GM18502 (cell line): Measurements from ENCODE around the gene KHDC3L.
A peak's percentile ranks its signal among the peaks of the same experiment; 100 is the strongest.

ENCODE experiments used
- ATAC-seq: cut with Tn5 transposase; IDR thresholded peaks from one replicate; pipeline ENCODE4 v1.9.1; 2021; ENCODE audit warnings: mild to moderate bottlenecking; ENCODE audit not compliant: unreplicated experiment, poor library complexity

The KHDC3L gene, protein sequence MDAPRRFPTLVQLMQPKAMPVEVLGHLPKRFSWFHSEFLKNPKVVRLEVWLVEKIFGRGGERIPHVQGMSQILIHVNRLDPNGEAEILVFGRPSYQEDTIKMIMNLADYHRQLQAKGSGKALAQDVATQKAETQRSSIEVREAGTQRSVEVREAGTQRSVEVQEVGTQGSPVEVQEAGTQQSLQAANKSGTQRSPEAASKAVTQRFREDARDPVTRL

DNA sequence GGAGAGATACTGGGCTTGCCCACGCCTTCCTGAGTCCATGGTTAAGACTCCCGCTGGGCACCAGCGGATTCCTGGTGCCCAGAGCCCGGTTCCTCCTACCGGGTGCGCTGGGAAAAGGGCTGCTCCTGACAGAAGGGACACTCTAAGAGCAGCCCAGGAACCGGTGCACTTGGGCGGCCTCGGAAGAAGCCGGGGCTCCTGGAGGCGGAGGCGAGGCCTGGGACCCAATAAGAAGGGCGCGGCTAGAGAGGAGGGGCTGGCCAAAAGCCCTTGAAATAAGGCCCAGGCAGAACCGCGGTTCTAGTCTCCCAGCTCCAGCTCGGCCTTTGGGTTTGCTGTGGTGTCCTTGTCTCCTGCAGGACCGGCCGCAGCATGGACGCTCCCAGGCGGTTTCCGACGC, at the start of gene KHDC3L:
Gene KHDC3L (plus strand): TSS at position 301 of the 400 bp plus-strand sequence. CDS start 72 bp downstream, at position 373.
- ATAC-seq = no peak

DNA sequence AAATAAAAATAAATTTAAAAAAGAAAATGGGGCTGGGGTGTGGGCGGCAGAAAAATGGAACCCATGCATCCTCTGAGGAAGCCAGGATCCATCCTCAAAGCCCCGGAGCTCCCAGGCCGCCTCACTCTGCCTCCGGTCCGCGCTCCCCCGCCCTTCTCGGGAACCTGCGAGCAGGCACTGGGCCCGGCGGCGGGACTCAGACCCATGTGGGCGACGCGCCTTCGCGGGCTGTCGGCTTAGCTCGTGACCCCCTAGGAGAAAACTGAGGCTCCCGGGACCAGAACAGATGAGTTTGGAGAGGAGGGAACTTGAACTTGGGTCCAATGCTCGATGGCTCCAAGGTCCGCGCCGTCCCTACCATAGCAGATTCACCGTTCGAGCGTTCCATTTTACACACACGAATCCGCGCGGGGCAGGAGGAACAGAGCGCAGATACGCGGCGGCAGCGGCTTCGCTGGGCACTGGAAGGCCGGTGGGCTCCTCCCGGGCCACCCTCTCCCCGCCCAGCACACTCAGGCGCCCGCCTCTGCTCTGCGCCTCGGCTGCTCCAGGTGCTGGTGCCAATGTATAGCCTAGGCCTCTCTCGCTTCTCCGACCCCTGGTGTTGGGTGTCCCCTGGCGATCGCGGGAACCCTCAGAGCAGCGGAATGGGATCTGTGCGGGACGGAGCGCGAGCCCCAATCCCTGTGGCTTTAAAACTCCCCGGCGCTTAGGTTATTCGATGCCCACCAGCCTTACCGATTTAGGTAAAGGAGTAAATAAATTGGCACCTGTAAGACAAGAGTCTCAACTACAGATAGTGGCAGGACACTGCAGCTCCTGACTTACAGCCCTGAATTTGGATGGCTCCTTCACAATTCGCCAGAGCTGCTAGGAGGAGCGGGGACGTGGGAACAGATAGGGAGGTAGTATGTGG, 47.6 kb upstream of the KHDC3L start:
- no peak for ATAC-seq

DNA sequence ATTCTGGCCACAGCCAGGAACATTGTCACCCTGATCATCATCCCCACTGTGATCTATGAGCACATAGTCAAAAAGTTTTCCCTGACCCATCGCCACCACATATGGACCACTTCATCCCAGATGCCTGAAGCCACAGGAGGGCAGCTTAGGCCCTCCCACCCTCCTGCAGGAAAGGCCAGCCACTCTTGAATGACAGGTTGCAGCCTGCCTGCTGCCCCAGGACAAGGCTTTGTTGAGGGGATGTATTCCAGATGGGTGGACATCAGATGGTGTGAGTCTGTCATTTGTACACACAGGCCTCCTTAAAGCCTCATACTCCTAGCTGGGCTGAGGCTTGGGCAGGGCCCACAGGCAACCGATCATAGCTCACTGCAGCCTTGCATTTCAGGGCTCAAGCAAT, 39.1 kb upstream of the KHDC3L start:
- no peak for ATAC-seq

DNA sequence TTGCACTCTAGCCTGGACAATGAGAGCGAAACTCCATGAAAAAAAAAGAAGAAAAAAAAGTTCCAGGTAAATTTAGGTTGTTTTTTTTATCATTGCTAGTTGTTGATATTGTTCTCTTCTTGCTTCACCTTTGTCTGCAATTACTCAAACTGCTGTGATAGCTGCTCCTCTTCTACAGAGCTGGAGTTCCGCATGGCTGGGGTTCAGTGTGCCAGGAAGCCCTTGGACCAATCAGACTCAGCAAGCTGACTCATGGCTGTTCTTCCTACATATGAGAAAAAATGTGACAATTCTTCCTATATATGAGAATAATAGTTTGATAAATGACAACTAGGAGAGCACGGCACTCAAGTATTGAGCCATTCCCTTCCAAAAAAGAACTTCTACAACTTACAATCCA, 36.8 kb upstream of the KHDC3L start:
- no peak for ATAC-seq

DNA sequence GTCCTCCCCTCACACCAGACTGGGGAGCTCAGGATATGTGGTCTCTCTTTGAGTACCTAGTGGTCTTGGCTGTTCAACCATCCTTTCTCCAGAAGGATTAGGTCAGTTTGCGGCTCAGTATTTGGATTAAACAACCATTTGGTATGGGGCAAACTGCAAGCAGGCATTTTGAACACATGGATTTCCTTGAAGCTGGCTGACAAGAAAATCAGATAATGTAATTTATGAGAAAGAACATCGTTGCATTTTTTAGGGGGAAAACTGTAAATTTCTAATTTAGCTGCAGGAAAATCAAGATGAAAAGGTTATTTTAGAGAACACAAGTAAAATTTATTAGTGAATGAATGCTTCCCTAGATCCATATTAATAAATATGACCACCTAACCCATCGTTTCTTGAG, 33.7 kb upstream of the KHDC3L start:
- ATAC-seq = no peak

DNA sequence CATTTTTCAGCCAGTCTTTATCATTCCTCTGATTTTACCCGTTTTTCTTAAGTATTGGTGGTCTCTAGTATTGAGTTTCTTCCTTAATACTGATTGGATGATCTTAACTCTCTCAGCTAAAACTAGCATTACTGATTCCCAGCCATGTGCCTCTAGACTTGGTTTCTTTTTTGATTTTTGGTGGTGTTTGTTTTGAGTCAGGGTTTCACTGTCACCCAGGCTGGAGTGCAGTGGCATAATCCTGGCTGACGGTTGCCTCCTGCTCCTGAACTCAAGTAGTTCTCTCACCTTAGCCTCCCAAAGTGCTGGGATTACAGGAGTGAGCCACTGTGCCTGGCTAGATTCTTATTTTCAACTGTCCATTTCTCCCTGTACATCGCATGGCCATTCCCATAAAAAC, 33.3 kb upstream of the KHDC3L start:
- ATAC-seq = peak; percentile 82

DNA sequence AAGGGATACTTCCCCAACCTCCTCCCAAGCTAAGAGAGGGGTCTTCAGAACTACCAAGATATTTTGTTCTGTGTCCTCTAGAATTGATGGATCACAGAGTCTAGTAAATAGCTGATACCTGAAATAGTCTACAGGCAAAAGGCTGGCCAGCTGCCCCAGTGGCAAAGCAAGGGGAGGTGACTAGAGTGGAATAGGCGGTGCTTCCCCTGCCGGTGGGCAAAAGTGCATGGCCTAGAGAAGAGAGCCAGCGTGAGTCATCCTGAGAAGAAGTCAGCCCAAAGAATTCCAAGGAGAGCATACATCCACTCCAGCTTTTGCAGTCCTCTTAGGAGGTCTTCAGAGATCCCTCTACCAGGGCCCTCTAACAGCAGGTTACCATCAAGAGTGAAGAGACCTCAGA, 23.1 kb upstream of the KHDC3L start:
- ATAC-seq = no peak

DNA sequence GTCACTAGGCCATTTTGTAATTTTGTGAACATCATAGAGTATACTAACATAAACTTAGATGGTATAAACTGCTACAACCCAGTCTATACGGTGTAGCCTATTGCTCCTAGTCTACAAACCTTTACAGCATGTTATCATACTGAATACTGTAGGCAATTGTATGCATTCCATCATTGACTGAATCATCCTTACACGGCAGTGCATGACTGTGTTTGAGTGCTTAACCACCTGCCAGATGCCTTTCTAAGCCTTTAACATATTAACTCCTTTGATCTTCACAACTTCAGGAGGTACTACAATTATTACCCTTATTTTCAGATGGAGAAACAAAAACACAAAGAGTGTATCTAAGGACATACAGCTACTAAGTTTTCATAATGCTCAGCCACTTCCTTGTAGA, 22.4 kb upstream of the KHDC3L start:
- no peak for ATAC-seq

DNA sequence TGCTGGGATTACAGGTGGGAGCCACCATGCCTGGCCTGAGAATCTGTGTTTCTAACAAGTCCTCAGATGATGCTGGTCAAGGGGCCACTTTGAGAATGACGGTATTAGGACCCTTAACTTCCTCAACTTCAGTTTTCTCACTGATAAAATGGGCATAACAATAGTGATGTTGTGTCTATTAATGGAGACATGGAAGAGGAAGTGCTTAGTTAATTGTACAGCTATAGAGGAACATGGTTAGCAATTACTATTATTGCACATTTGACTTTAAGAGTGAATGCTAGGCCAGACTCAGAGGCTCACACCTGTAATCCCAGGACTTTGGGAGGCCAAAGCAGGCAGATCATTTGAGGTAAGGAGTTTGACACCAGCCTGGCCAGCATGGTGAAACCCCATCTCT, 21.1 kb upstream of the KHDC3L start:
- ATAC-seq = no peak

DNA sequence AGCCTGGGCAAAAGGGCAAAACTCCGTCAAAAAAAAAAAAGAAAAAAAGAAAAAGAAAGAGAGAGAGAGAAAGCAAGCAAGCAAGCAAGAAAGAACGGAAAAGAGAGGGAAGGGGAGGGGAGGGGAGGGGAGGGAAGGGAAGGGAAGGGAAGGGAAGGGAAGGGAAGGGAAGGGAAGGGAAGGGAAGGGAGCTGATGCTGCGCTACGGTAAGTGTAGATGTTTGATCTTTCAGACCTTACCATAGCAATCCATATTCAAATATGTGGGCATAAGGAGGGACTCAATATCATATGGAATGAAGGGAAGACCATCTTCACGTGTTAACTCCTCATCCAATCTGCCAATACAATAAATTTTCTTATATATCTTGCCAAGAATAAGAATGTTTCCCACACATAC, 20.3 kb upstream of the KHDC3L start:
- ATAC-seq = no peak

DNA sequence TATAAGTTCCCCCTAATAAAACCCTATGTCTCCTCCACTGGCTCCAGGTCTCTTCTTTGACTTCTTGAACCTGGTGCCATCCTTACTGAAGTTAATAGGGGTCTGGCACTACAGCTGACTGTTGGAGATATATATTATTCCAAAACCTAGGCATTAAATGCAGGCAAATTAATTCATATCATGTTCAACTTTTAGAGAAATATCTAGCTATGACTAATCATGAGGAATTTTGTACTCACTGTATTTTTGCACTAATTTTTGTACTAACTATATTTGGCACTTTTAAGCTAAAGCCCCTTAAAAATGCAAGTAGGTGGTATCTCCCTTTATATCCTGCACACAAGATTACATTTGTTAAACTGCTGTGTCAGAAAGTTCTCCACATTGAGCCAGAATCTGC, 19.3 kb upstream of the KHDC3L start:
- no peak for ATAC-seq

DNA sequence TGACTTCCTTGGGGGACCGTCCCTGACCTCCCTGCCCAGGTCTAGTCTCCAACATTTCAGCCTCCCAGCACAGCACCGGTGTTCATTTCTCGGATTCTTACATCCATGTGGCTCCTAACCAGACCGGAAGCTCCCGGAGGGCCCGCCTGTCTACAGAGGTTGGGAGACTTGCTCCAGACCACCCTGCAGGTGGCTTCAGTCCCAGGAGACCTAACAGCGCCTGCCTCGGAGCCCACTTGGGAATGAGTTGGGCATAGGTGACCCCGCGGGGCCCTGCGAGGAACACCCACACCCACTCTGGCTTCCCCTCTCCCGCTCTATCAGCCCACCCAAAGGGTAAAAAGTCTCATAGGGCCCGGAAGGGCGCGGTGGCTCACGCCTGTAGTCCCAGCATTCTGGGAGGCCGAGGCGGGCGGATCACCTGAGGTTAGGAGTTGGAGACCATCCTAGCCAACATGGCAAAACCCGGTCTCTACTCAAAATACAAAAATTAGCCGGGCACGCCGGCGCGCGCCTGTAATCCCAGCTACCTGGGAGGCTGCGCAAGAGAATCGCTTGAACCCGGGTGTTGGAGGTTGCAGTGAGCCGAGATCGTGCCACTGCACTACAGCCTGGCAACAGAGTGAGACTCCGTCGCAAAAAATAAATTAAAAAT, 13.8 kb upstream of the KHDC3L start:
- no peak for ATAC-seq

DNA sequence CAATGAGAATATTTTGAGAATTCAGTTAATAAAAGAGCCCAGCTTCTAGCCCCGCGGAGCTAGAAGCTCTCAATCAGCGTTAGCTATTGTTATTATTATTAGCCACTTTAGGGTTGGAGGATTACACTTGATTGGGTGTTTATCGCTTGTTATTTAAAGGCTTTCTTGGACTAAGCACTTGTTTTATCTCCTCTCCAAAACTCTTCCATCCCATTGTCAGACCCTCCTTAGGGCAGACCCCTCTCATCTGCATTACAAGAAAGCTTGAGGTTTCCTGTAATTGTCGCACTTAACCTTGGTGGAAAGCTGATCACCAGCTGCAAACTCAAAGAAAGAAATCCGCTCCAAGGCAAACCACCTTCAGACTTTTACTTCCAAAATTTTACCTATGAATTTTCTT, 13.1 kb upstream of the KHDC3L start:
- ATAC-seq = no peak

DNA sequence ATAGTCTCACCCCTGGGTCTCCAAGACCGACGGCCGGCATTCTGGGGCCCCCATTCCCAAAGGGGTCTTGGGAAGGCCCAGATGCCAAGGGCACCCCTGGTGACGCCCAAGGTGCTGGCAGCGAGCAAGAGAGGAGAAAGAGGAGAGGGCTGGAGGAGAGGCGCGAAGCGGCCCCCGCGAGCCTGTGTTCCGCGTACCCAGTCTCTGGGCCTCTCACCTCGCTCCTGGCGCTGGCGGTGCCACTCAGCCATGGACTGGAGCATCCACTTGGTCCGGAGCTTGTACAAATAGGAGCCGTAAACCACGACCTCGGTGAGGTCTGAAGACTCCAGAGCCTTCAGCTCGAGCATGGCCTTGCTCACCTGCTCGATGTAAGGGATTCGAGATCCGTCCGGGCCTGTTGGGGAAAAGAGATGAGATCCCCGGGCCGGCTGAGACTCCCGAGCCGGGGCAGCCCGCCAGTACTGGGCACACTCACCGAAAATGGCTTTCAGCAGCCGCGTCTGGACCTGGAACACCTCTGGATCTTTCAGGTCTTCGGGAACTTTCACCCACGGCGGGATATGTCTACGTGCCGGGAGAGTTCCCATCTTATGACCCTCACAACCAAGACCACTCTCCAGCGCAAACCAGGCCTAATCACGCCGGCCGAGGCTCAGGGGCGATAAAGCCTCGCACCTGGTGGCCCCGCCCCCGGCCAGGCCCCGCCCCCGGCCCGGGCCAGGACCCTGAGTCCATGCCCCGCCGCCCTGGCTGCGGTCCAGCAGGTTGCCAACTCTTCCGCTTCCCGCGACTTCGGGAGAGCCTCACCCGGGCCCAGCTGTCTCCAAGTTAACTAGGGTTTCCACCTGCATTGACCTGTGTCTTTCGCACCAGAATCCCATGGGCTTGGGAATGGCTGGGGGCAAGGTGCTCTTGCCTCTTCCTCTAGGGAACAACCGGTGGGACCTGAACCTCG, 8.5 kb upstream of the KHDC3L start, which contains the start of gene DPPA5:
Gene DPPA5 (minus strand): TSS at position 641 of the 958 bp plus-strand sequence. CDS start 51 bp downstream, at position 590.
- ATAC-seq = no peak

DNA sequence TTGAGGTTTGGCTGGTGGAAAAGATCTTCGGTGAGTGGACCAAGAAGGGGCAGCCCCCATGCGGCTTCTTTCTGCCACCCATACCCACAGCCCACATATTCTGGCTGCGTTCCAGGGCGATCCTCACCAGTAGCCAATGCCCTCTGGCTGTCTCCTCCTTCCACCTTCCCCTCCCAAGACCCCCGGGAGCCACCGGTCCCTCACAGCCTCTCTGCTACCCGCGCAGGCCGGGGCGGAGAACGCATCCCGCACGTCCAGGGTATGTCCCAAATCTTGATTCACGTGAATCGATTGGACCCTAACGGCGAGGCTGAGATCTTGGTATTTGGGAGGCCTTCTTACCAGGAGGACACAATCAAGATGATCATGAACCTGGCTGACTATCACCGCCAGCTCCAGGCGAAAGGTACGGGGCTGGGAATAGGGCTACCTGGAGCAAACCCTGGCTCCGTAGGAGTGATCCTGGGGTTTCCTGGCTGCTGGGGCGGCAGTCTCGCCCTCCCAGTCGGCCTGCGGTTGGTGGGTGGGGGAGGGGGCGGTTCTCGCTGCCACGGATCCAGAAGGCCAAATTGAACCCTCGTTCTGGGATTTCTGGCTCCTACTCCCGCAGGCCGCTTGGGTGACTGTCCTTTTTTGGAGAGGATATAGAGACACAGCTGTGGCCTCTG, 545 bp downstream of the KHDC3L start:
- no peak for ATAC-seq

DNA sequence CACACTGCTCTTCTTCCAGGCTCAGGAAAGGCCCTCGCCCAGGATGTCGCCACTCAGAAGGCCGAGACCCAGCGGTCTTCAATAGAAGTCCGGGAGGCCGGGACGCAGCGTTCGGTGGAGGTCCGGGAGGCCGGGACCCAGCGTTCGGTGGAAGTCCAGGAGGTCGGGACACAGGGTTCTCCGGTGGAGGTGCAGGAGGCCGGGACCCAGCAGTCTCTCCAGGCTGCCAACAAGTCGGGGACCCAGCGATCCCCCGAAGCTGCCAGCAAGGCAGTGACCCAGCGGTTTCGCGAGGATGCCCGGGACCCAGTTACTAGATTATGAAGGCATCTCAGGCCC, 1.0 kb downstream of the KHDC3L start:
- ATAC-seq = no peak

DNA sequence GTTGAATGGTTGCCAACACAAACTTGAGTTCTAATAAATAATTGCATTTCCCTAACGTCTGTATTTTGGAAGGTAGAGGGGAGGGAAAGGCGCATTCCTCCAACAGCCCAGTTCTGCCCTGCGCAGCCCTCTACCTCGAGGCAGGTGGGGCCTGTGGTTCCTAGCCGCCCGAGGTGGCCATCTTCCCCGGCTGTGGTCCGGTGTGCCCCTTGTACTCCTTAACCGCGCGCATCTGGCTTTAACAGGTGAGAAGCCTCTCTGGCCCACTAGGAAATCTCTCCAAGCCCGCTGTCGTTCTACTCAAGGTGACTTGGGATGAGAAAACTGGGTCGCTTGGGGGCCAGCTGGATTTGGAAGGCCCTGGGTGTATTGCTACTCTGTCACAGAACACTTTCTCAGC, 1.7 kb downstream of the KHDC3L start:
- no peak for ATAC-seq

DNA sequence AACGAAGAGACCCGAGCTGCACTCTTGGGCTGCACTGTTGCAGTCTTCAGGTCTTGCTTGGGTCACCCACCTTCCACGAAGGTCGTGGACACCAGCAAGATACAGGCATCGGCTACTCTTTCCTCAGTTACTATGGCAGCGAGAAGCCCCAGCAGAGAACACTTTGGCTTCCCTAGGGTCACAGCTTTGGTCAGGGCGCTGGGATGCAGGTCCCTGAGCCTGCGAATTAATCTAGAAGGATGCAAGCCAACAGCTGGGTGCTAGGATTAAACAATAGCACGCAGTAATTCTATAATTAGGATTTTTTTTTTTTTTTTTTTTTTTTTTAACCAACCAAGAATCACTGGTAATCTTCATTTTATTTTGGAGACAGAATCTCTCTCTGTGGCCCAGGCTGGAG, 2.1 kb downstream of the KHDC3L start:
- no peak for ATAC-seq

DNA sequence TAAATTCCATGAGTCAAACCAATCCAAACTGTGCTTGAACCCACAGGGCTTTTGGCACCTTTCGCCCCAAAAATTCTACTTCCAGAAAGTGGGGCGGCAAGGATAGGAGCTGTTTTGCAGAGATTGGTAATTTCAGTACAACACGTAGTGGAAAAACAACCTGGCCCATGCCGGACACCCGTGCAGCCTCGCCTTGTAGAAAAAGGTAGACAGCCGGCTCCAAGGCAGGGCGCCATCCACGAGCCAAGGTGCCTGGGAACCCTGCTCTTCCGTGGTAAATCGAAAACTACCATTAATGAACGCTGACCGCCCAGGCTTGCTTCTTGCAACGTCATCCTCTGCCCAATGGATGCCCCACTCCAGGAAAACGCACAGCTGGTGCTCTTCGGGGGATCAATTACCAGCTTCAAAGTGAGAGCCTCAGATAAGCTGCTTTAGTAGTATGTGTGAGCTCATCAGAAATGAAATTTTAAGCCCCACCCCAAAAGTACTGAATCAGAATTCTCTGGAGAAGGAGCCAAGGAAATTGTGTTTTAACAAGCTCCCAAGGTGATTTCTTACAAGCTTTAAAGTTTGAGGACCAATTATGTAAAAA, 5.4 kb downstream of the KHDC3L start:
- no peak for ATAC-seq
